DMS114 treated with DMSO at 0.1 percent for 48 hours (cell line): ENCODE data around the gene INPP5E.

Experiments used
- DNase-seq: peaks from one replicate; lab custom pipeline; 2025; ENCODE audit not compliant: unreplicated experiment; lab: John Stamatoyannopoulos, UW

Gene INPP5E

DNA sequence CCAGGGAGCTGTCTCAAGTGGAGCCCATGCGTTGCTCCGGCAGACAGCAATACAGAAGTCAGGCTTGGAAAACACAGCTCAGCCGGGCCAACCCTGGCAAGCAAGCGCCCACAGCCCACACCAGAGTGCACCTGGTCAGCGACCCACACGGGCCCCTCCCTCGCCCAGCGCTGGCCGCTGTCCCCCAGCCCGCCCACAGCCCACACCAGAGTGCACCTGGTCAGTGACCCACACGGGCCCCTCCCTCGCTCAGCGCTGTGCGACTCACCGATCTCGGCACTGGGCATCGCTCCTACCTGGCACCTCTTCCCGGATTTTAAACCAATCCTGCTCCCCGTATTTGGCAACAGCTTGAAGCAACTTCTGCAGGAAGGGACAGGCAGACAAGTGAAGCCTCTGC lies 52.4 kb downstream of the INPP5E start:
- no peak for DNase-seq

DNA sequence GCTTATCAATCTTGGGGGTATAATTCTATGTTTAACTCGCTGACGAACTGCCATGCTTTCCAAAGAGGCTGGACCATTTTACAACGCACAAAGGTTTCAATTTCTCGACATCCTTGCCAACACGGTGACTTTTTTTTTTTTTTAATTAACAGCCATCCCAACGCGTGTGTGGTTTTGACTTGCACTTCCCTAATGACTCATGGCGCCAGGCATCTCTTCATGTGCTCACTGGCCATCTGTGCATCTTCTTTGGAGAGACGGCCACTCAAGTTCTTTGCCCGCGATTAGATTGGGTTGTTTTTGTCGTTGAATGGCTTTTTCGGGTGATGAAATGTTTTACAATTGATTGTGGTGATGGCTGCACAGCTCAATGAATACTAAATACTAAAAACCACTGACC lies 53.6 kb downstream of the INPP5E start:
- DNase-seq = no peak

DNA sequence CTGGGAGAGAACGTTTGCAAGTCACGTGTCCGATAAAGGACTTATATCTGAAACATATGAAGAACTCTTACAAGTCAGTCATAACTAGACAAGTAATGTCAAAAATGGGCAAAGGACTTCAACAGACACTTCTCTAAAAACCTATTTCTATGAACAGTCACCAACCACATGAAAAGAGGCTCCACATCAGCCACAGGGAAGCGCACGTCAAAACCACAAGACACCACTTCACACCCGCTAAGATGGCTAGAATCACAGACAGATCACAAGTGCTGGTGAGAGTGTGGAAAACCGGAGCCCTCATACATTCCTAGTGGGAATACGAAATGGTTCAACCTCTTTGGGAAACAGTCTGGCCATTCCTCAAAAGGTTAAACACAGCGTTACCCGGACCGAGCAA lies 54.6 kb downstream of the INPP5E start:
- no peak for DNase-seq

DNA sequence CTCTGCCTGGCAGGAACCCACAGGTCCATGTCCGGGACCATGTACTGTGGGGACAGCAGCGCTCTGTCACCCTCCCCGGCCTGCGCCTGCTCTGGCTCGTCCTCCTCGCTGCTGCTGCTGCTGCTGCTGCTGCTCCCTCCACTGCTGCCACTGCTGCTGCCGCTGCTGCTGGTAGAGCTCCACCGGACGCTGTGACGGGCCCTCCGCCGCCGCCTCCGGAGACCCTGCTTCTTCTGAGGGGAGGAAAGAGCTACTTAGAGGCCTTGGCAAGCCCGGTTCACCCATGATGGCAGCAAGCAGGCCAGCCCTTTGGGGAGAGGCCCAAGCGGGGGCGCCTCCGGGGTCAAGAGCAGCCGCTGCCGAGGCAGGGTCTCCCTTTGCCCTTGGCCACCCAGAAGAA lies 56.2 kb downstream of the INPP5E start:
- DNase-seq = no peak

DNA sequence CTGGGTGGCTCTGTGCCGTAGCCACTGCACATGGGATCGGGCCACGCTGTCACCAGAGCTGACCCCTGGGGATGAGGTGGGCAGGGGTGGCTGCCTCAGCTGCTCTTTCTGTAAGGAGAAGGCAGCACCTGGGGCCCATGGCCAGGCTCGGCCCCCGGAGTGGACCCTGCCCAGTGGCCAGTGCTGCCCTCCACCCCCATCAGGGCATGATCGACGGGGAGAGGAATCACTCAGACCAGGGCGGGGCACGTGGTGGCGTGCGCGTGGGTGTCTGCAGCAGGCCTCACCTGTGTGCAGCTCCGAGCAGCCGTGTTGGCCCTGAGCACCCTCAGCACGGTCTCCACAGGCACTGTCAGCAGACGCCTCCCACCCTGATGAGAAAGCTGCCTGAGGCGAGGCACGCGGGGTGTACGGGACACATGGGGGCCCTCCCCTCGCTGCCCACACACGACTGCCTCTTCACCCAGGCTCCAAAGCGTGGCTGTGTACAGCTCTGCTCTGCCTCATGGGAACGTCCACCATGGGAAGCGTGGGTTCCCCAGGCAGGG lies 57.6 kb downstream of the INPP5E start:
- DNase-seq = no peak

DNA sequence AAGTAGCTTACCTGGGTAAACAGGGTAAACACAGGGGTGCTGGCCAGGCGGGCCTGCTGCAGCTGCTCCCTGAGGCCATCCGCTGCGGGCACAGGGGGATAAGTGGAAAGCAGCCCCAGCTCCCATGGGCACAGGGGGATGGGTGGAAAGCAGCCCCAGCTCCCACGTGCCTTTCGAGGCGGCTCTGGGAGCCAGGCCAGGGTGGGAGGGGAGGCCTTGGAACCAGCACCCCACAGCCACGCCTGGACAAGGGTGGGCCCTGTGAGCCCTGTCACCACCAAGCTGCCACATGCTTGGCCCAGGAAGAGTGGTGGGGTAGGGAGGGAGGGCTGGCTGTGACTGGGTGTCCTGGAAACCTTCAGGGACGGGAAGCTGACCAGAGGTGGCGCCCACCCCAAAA lies 58.3 kb downstream of the INPP5E start:
- DNase-seq = no peak

DNA sequence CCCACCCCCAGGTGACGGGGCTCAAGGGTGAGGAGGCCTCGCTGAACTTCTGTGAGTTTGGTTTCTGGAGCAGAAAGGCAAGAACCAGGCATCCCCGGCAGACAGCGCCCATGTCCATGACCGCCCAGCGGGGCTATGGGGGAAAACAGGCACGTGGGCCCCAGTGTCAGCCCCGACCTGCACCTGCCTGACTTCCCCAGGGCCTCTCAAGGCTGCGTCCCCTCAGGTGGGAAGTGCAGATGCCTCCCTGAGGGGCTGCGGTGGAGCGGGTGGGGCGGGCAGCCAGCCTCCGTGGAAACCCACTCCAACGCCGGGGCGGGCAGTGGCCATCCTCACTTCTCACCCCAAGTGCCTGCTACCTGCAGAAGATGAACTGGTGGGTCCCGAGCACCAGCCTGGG lies 59.3 kb downstream of the INPP5E start:
- no peak for DNase-seq

DNA sequence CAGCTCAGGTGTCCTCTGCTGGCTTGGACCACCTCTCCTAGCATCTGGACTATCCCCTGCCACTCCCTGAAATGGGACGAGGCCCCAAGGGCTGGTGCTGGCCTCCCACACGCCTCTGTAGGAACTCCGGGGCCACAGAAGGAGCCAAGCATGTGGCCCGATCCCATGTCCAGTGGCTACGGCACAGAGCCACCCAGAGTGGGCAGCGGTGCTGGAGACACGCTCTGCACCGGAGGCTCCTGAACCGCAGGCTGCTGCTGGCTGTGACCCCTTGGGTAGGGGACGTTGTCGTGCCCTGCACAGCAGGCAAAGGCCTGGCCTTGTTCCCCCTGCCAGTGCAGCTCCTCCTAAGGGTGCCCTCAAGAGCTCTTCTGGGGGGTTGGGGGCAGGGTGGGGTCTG lies 59.8 kb downstream of the INPP5E start:
- DNase-seq = no peak

DNA sequence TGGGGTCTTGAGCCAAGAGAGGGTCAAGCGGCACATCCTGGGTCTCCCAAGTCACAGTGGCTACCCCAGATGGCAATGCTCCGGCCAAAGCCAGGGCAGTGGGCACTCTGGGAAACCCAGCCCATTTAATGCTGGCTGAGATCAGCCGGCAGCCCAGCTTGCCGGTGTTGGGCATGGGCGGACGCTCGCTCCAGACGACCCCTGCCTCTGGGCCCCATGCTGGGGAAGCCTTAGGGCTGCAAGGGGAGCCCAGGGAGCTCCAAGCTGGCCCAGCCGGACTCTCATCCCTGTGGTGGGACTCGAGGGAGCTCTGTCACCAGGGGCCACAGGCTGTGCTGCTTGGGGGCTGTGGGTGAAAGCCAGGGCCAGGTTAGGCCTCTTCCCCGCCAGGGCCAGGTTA lies 60.2 kb downstream of the INPP5E start:
- DNase-seq = no peak

DNA sequence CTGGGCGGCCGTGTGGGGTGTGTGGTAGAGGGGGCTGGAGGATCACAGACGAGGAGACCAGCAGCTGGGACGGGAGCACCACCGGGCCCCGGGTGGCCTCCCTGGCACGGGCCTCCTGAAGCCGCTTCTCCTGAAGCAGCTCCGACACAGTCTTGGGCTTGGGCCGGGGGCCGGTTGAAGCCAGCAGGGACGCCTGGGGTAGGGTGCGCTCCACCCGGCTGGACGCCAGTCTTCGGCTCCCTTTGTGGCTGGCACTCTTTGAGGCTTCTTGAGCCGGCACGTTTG lies 60.7 kb downstream of the INPP5E start:
- no peak for DNase-seq
